ENCODE data around the gene LILRA5. TPM values are rescaled to one million over a fixed set of nuclear protein-coding genes. Genes with fewer than 3 reads are reported as not detected.
"Not testable (repeated sequence)": the region's sequence is repeated elsewhere in the genome, so short reads cannot be mapped to it uniquely, and the experiment has no call there.

The LILRA5 gene
- total RNA-seq (2014; rRNA removed; shearing (Covaris generic)) = not detected in 2 replicates

- DNase-seq (ENCODE audit: low spot score) = no peak
Observed at GRCh38 chr19:54312436-54313377, at the start of gene LILRA5. LILRA5 (minus strand) TSS chr19:54313166; CDS start chr19:54313019, 147 bp downstream.

GRCh38 chr19:54361680-54362422 lies 48.9 kb upstream of the LILRA5 start:
- DNase-seq (ENCODE audit: low spot score) = not testable (repeated sequence)

GRCh38 chr19:54359149-54359820 lies 46.3 kb upstream of the LILRA5 start:
- DNase-seq (ENCODE audit: low spot score) = not testable (repeated sequence)

GRCh38 chr19:54357381-54357780 lies 44.4 kb upstream of the LILRA5 start:
- DNase-seq (ENCODE audit: low spot score) = no peak

- no peak for DNase-seq (ENCODE audit: low spot score)
Observed at GRCh38 chr19:54356444-54357056, 43.6 kb upstream of the LILRA5 start.

GRCh38 chr19:54355675-54356074 lies 42.7 kb upstream of the LILRA5 start:
- no peak for DNase-seq (ENCODE audit: low spot score)

GRCh38 chr19:54354761-54355160 lies 41.8 kb upstream of the LILRA5 start:
- DNase-seq (ENCODE audit: low spot score) = no peak

- DNase-seq (ENCODE audit: low spot score) = no peak
Observed at GRCh38 chr19:54352546-54352945, 39.6 kb upstream of the LILRA5 start.

- no peak for DNase-seq (ENCODE audit: low spot score)
Observed at GRCh38 chr19:54352041-54352440, 39.1 kb upstream of the LILRA5 start.

- no peak for DNase-seq (ENCODE audit: low spot score)
Observed at GRCh38 chr19:54351474-54351873, 38.5 kb upstream of the LILRA5 start.

GRCh38 chr19:54345938-54346386 lies 33.0 kb upstream of the LILRA5 start:
- no peak for DNase-seq (ENCODE audit: low spot score)

GRCh38 chr19:54343868-54344267 lies 30.9 kb upstream of the LILRA5 start:
- no peak for DNase-seq (ENCODE audit: low spot score)

GRCh38 chr19:54341295-54341694 lies 28.3 kb upstream of the LILRA5 start:
- DNase-seq (ENCODE audit: low spot score) = no peak

GRCh38 chr19:54339646-54340358 lies 26.8 kb upstream of the LILRA5 start:
- DNase-seq (ENCODE audit: low spot score) = no peak

- DNase-seq (ENCODE audit: low spot score) = no peak
Observed at GRCh38 chr19:54338521-54338920, 25.6 kb upstream of the LILRA5 start.

- DNase-seq (ENCODE audit: low spot score) = no peak
Observed at GRCh38 chr19:54337858-54338230, 24.9 kb upstream of the LILRA5 start.

- DNase-seq (ENCODE audit: low spot score) = no peak
Observed at GRCh38 chr19:54336893-54337857, 24.2 kb upstream of the LILRA5 start.

- DNase-seq (ENCODE audit: low spot score) = no peak
Observed at GRCh38 chr19:54335979-54336892, 23.3 kb upstream of the LILRA5 start.
